GM19455 (cell line): ENCODE data around the gene KHSRP.
"Not testable (repeated sequence)": the region's sequence is repeated elsewhere in the genome, so short reads cannot be mapped to it uniquely, and the experiment has no call there.

ENCODE experiments used
- ATAC-seq: cut with Tn5 transposase; IDR thresholded peaks from one replicate; pipeline ENCODE4 v1.9.1; 2021; ENCODE audit not compliant: unreplicated experiment

Gene KHSRP

GRCh38 chr19:6418562-6418932, 6.1 kb downstream of the KHSRP start:
- no peak for ATAC-seq

GRCh38 chr19:6417713-6418561, 6.7 kb downstream of the KHSRP start:
- no peak for ATAC-seq

- ATAC-seq: no peak
These were observed 7.8 kb downstream of the KHSRP start for GRCh38 chr19:6416658-6417405.

- no peak for ATAC-seq
These were observed 8.9 kb downstream of the KHSRP start for GRCh38 chr19:6415591-6416190.

GRCh38 chr19:6414793-6415590, 9.6 kb downstream of the KHSRP start:
- ATAC-seq: no peak

GRCh38 chr19:6413721-6414643, 10.6 kb downstream of the KHSRP start:
- ATAC-seq: no peak

- ATAC-seq: no peak
These were observed 11.3 kb downstream of the KHSRP start for GRCh38 chr19:6413291-6413690.

GRCh38 chr19:6412447-6413091, 12.0 kb downstream of the KHSRP start:
- ATAC-seq: no peak

- no peak for ATAC-seq
These were observed 12.6 kb downstream of the KHSRP start for GRCh38 chr19:6412061-6412446.

GRCh38 chr19:6409346-6409745, 15.3 kb downstream of the KHSRP start:
- no peak for ATAC-seq

GRCh38 chr19:6406401-6406800, 18.2 kb downstream of the KHSRP start:
- no peak for ATAC-seq

GRCh38 chr19:6402837-6403608, 21.6 kb downstream of the KHSRP start:
- ATAC-seq: no peak

- no peak for ATAC-seq
These were observed 22.6 kb downstream of the KHSRP start for GRCh38 chr19:6402058-6402457.

GRCh38 chr19:6400062-6400944, 24.3 kb downstream of the KHSRP start:
- ATAC-seq: not testable (repeated sequence)

GRCh38 chr19:6396305-6396704, 28.3 kb downstream of the KHSRP start:
- no peak for ATAC-seq

GRCh38 chr19:6394831-6395230, 29.8 kb downstream of the KHSRP start:
- ATAC-seq: no peak

- ATAC-seq: no peak
These were observed 30.6 kb downstream of the KHSRP start for GRCh38 chr19:6393983-6394412.
